K562 (cell line): ENCODE results near the gene GJC2. TPM values are rescaled to one million over a fixed set of nuclear protein-coding genes. Genes with fewer than 3 reads are reported as not detected.

Experiments
- ARID2 ChIP-seq: fragments of 450-650 bp; IDR thresholded peaks from 2 replicates; pipeline ENCODE4 v1.6.1; 2017; ENCODE audit warnings: antibody characterized with exemption, mild to moderate bottlenecking
- CBX5 ChIP-seq: IDR thresholded peaks from 2 replicates; pipeline ENCODE4 v1.6.1; 2014; ENCODE audit warnings: low read depth, borderline replicate concordance
- ESRRB ChIP-seq: fragments of 250-450 bp; sonication (Bioruptor Pico); IDR thresholded peaks from 2 replicates; pipeline ENCODE4 v1.5.0; 2020; ENCODE audit warnings: mild to moderate bottlenecking, moderate library complexity, borderline replicate concordance
- ETV6 ChIP-seq, 3 experiments: fragments of 150-350 bp in 1 of 3; sonication (generic) in 1 of 3; formaldehyde crosslinking in 1 of 3; IDR thresholded peaks; 2 replicates each; pipeline versions ENCODE4 v1.6.1 to v1.8.0; 2014 to 2022; ENCODE audit warnings: borderline replicate concordance in 2 of 3, low read depth in 2 of 3, antibody characterized with exemption in 1 of 3, low read length in 1 of 3, mild to moderate bottlenecking in 1 of 3, missing genetic modification reagents in 1 of 3
- FOSL1 ChIP-seq: fragments of 200-800 bp; sonication (Bioruptor generic); conservative IDR thresholded peaks from 2 replicates; pipeline ENCODE4 v1.6.1; 2016; ENCODE audit warnings: missing genetic modification characterization, missing compliant biosample characterization
- GTF2E2 ChIP-seq: fragments of 200-800 bp; sonication (Bioruptor generic); IDR thresholded peaks from 2 replicates; pipeline ENCODE4 v1.6.1; 2016; ENCODE audit warnings: missing genetic modification characterization, missing compliant biosample characterization
- KLF13 ChIP-seq: fragments of 450-650 bp; IDR thresholded peaks from 2 replicates; pipeline ENCODE4 v1.6.1; 2016; ENCODE audit warnings: missing genetic modification characterization, low read depth, mild to moderate bottlenecking, missing compliant biosample characterization, moderate library complexity, borderline replicate concordance
- MYBL2 ChIP-seq, 2 experiments: fragments of 450-650 bp in 1 of 2; sonication (generic) in 1 of 2; formaldehyde crosslinking in 1 of 2; IDR thresholded peaks; 2 replicates each; pipeline versions ENCODE4 v1.6.1 to v1.8.1; 2017 to 2022; ENCODE audit warnings: borderline replicate concordance in 1 of 2, inconsistent platforms in 1 of 2, low read depth in 1 of 2, mild to moderate bottlenecking in 1 of 2, missing genetic modification reagents in 1 of 2, moderate library complexity in 1 of 2
- PHF20 ChIP-seq: fragments of 450-650 bp; IDR thresholded peaks from 2 replicates; pipeline ENCODE4 v1.6.1; 2018; ENCODE audit not compliant: partially characterized antibody
- SMC3 ChIP-seq: conservative IDR thresholded peaks from 2 replicates; pipeline ENCODE4 v1.6.1; 2011; ENCODE audit warnings: low read depth, low read length, improper control_type of control experiment; ENCODE audit not compliant: insufficient read depth
- TAF15 ChIP-seq: fragments of 200-400 bp; formaldehyde crosslinking; IDR thresholded peaks from 2 replicates; pipeline ENCODE4 v1.6.1; 2017; ENCODE audit warnings: mild to moderate bottlenecking, low read depth, low read length, moderate library complexity
- TCF15 ChIP-seq: fragments of 250-450 bp; sonication (Bioruptor Pico); IDR thresholded peaks from 2 replicates; pipeline ENCODE4 v1.8.0; 2022; ENCODE audit warnings: moderate library complexity, mild to moderate bottlenecking, inconsistent platforms
- ZBTB33 ChIP-seq: sonication (generic); formaldehyde crosslinking; IDR thresholded peaks from 2 replicates; pipeline ENCODE4 v1.8.1; 2023; ENCODE audit warnings: mild to moderate bottlenecking, missing genetic modification reagents
- ZNF146 ChIP-seq: IDR thresholded peaks from one replicate; pipeline ENCODE4 v1.6.1; 2018; ENCODE audit warnings: missing compliant biosample characterization; ENCODE audit not compliant: unreplicated experiment
- ZNF165 ChIP-seq: fragments of 250-450 bp; sonication (Bioruptor Pico); IDR thresholded peaks from 2 replicates; pipeline ENCODE4 v1.4.0; 2020; ENCODE audit warnings: borderline replicate concordance
- ZNF197 ChIP-seq: fragments of 200-800 bp; sonication (Bioruptor generic); IDR thresholded peaks from 2 replicates; pipeline ENCODE4 v1.6.1; 2016; ENCODE audit warnings: low read depth, missing genetic modification characterization, missing compliant biosample characterization
- ZNF511 ChIP-seq: sonication (generic); formaldehyde crosslinking; IDR thresholded peaks from 2 replicates; pipeline ENCODE4 v1.8.0; 2022; ENCODE audit warnings: mild to moderate bottlenecking, missing genetic modification reagents
- ZNF696 ChIP-seq: fragments of 250-450 bp; sonication (Bioruptor Pico); conservative IDR thresholded peaks from 2 replicates; pipeline ENCODE4 v1.4.0; 2020; ENCODE audit warnings: mild to moderate bottlenecking, moderate library complexity
- polyA plus RNA-seq, 8 experiments: library from polyadenylated mRNA; depleted of rRNA in 4 of 8; stranded (reverse) in 5 of 8; unstranded in 3 of 8; fragments of >200 nt; fragmentation: Nextera tagmentation in 2 of 8; fragmentation: Illumina TruSeq in 1 of 8; extraction: Ambion mirVana in 2 of 8; extraction: Trizol in 1 of 8; gene quantifications; 2 replicates each; pipeline versions ENCODE4 v1.2.1 to v1.2.3, GENCODE V29; 2011 to 2014; ENCODE audit warnings: inconsistent platforms in 1 of 8, missing spikeins in 1 of 8
- total RNA-seq, 7 experiments: library from RNA; depleted of rRNA in 6 of 7; stranded (reverse); fragments of >200 nt in 6 of 7; fragmentation: Illumina TruSeq in 2 of 7; extraction: Trizol in 2 of 7; gene quantifications; 2 replicates each; pipeline versions ENCODE4 v1.2.1 to v1.2.3, GENCODE V29; 2011 to 2021; ENCODE audit warnings: low replicate concordance in 1 of 7
- TF ChIP-seq, protein P1 (sequence below): fragments of 250-450 bp; sonication (Bioruptor Pico); IDR thresholded peaks from 2 replicates; pipeline ENCODE4 v1.5.0; 2021; ENCODE audit warnings: mild to moderate bottlenecking, moderate library complexity
- TF ChIP-seq, protein P2 (sequence below): fragments of 250-450 bp; sonication (Bioruptor Pico); IDR thresholded peaks from 2 replicates; pipeline ENCODE4 v1.8.0; 2021; ENCODE audit warnings: borderline replicate concordance, mild to moderate bottlenecking, moderate library complexity; ENCODE audit not compliant: poor library complexity, severe bottlenecking

The GJC2 gene
- total and polyA plus RNA-seq, 9 of the 15 experiments (the other 6 are each of a cell fraction or from before 2014, with no cell fraction given): 0.03 to 0.62 (median 0.11) TPM; not detected in 2

DNA sequence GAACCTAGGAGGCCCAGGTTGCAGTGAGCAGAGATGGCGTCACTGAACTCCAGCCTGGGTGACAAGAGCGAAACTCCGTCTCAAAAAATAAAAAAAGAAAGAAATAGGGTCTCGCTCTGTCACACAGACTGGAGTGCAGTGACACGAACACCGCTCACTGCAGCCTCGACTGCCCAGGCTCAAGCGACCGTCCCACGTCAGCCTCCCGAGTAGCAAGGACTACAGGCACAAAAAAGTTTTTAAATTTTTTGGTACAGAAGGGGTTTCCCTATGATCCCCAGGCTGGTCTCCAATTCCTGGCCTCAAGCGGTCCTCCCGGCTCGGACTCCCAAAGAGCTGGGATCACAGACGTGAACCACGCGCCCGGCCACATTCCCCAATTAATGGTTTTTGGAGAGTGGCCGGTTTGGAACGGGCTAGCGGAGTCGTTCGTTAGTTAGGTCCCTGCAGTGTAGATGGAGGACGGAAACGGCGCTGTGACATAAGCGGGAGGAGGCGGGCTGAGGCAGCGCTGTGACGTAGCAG, 10.3 kb upstream of the GJC2 start (continued):
- TF ChIP-seq ZBTB33 (CRISPR knock-in tag): no peak
- no peak for TF ChIP-seq ZNF696 (CRISPR knock-in tag)
- TF ChIP-seq ESRRB (CRISPR knock-in tag): no peak
- TF ChIP-seq SMC3: no peak
- TF ChIP-seq FOSL1 (tag): no peak
- TF ChIP-seq ZNF146 (CRISPR knock-in tag): no peak
- TF ChIP-seq MYBL2 (IDR thresholded peaks at IDR 0.05; ENCODE audit: low read depth): no peak
- no peak for TF ChIP-seq MYBL2 (CRISPR knock-in tag; IDR thresholded peaks at IDR 0.05; ENCODE audit: borderline replicate concordance)
- no peak for TF ChIP-seq GTF2E2 (tag)
- no peak for TF ChIP-seq KLF13 (tag)
- TF ChIP-seq, protein P1, sequence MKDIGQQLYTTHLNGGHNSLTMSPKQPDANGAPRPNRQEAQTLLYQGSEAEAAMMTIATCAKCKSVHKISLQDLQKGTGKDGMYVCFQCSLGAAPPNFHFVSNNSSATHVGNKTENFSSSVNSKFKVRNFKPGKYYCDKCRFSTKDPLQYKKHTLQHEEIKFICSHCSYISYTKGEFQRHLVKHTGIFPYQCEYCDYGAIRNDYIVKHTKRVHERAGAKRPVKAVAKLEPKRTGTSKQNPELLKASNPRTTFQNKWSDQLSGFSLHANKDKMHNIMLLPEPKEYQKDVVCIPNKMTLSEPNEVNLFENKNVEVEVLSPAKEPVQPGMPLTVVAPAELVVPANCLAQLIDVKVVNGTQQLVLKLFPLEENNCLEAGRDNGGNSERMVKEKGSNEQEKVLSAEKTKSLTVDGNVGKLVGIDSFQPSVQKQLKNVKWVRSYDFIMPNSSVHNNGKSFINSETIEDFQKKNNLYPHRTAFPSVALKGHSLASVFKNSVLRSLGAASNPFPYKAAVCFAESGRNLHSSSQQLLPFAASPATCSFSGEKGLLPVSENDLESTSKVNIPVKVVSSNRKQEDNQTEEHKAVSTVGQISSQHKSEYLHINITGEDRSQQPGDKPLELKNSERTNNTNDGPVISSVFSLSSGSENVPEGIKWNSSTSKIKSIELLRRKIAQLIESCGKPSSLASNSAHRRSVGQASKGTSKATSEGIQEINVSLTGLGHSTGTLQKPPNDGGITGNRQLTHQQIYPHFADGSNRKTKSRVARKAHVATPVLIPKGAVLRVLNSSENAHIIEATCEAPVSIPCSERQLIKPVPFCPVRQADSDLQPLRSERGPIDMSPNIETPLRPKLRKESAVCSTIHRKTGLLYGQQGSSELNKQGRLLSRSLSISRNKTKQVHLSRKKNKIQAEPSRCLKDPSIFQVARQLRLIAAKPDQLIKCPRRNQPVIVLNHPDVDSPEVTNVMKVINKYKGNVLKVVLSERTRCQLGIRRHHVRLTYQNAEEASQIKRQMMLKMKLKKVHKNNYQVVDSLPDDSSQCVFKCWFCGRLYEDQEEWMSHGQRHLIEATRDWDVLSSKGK (CRISPR knock-in tag): no peak
- no peak for TF ChIP-seq PHF20
- no peak for TF ChIP-seq TAF15
- TF ChIP-seq ZNF197: no peak
- 0 out of 4 replicates have a peak, but pooled peaks of 1 of the 2 experiments have one; percentile 30 for TF ChIP-seq ETV6 (IDR thresholded peaks at IDR 0.05; ENCODE audit: borderline replicate concordance in 1 of 2, low read depth in 2 of 2, low read length in 1 of 2)
- no peak for TF ChIP-seq ETV6 (CRISPR knock-in tag; IDR thresholded peaks at IDR 0.05; ENCODE audit: borderline replicate concordance)
- no peak; the same call in 1 of the 2 replicates for TF ChIP-seq CBX5
- TF ChIP-seq ARID2: no peak
- no peak for TF ChIP-seq ZNF165 (CRISPR knock-in tag)
- TF ChIP-seq, protein P2, sequence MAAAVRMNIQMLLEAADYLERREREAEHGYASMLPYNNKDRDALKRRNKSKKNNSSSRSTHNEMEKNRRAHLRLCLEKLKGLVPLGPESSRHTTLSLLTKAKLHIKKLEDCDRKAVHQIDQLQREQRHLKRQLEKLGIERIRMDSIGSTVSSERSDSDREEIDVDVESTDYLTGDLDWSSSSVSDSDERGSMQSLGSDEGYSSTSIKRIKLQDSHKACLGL (CRISPR knock-in tag): no peak
- TF ChIP-seq TCF15: 0 out of 2 replicates have a peak, but pooled peaks have one; percentile 63
- no peak for TF ChIP-seq ZNF511 (CRISPR knock-in tag)
